IMR-90 (cell line): ENCODE results near the gene TUSC2. TPM values are rescaled to one million over a fixed set of nuclear protein-coding genes. Genes with fewer than 3 reads are reported as not detected.

Source experiments
- ATAC-seq: fragments of 200-7000 bp; cut with Tn5 transposase; 2 replicates; pipeline ENCODE4 v1.9.1; 2020; ENCODE audit warnings: low read depth, mild to moderate bottlenecking, moderate library complexity
- BruUV-seq: library from RNA; stranded (reverse); fragments of 400-500 nt; replicated peaks from 2 replicates; lab custom pipeline; 2021; lab: Mats Ljungman, UMichigan
- CTCF ChIA-PET: fragments of 300-600 bp; formaldehyde crosslinking; extraction: SDS; loops from one replicate; lab custom pipeline; 2021; ENCODE audit warnings: antibody characterized with exemption; lab: Yijun Ruan, JAX
- POLR2A ChIA-PET: fragments of 300-600 bp; sonication (Branson Sonifier 250); formaldehyde crosslinking; loops from one replicate; lab custom pipeline; 2022; ENCODE audit warnings: antibody characterized with exemption; ENCODE audit not compliant: unreplicated experiment; lab: Charles Lee
- DNase-seq: peaks from one replicate; pipeline ENCODE4 v3.0.0; 2013
- H2AFZ ChIP-seq: replicated peaks from 2 replicates; pipeline ENCODE3; 2013; ENCODE audit warnings: low read length, mild to moderate bottlenecking; ENCODE audit not compliant: poor library complexity
- H2AK5ac ChIP-seq: 2 replicates; pipeline ENCODE4 v1.6.1; 2013; ENCODE audit warnings: low read depth, low read length, inconsistent platforms
- H2AK9ac ChIP-seq: replicated peaks from 2 replicates; pipeline ENCODE3; 2013; ENCODE audit warnings: mild to moderate bottlenecking, low read depth, low read length, moderate library complexity; ENCODE audit not compliant: poor library complexity
- H2BK120ac ChIP-seq: 2 replicates; pipeline ENCODE4 v1.6.1; 2013; ENCODE audit warnings: low read depth, low read length, inconsistent platforms
- H2BK15ac ChIP-seq: 3 replicates; pipeline ENCODE4 v1.6.1; 2013; ENCODE audit warnings: low read depth, low read length, inconsistent platforms
- H2BK20ac ChIP-seq: 2 replicates; pipeline ENCODE4 v1.6.1; 2013; ENCODE audit warnings: low read depth, mild to moderate bottlenecking, inconsistent platforms, low read length, moderate library complexity
- H2BK5ac ChIP-seq: 2 replicates; pipeline ENCODE4 v1.6.1; 2013; ENCODE audit warnings: mild to moderate bottlenecking, low read depth, low read length, inconsistent platforms; ENCODE audit not compliant: poor library complexity, severe bottlenecking
- H3K14ac ChIP-seq: replicated peaks from 2 replicates; pipeline ENCODE4 v1.6.1; 2013; ENCODE audit warnings: low read depth, low read length, inconsistent platforms
- H3K18ac ChIP-seq: 2 replicates; pipeline ENCODE4 v1.6.1; 2013; ENCODE audit warnings: low read depth, low read length, control low read depth
- H3K23ac ChIP-seq: 2 replicates; pipeline ENCODE4 v1.6.1; 2013; ENCODE audit warnings: low read depth, low read length, inconsistent platforms
- H3K27ac ChIP-seq: 2 replicates; pipeline ENCODE4 v1.5.1; 2013; ENCODE audit warnings: mild to moderate bottlenecking, control low read depth, low read length; ENCODE audit not compliant: insufficient read depth
- H3K27me3 ChIP-seq: 2 replicates; pipeline ENCODE4 v1.6.1; 2013; ENCODE audit warnings: low read length; ENCODE audit not compliant: control insufficient read depth, insufficient read depth
- H3K36me3 ChIP-seq: 2 replicates; pipeline ENCODE4 v1.6.1; 2013; ENCODE audit warnings: low read length, mixed read lengths; ENCODE audit not compliant: control insufficient read depth, insufficient read depth
- H3K4ac ChIP-seq: 2 replicates; pipeline ENCODE4 v1.6.1; 2013; ENCODE audit warnings: low read depth, low read length, inconsistent platforms
- H3K4me1 ChIP-seq: 2 replicates; pipeline ENCODE4 v1.6.1; 2013; ENCODE audit warnings: low read length, mixed read lengths; ENCODE audit not compliant: control insufficient read depth, insufficient read depth
- H3K4me2 ChIP-seq: 2 replicates; pipeline ENCODE4 v1.6.1; 2013; ENCODE audit warnings: low read depth, mild to moderate bottlenecking, control low read depth, low read length, moderate library complexity
- H3K4me3 ChIP-seq: 2 replicates; pipeline ENCODE4 v1.5.1; 2013; ENCODE audit warnings: low read depth, mild to moderate bottlenecking, control low read depth, low read length, moderate library complexity; ENCODE audit not compliant: insufficient read depth
- H3K56ac ChIP-seq: 2 replicates; pipeline ENCODE4 v1.6.1; 2013; ENCODE audit warnings: low read length, inconsistent platforms; ENCODE audit not compliant: insufficient read depth; ENCODE audit errors: extremely low read depth
- H3K79me1 ChIP-seq, 2 experiments: 2 replicates each; pipeline ENCODE4 v1.6.1; 2013; ENCODE audit warnings: low read length in 2 of 2, inconsistent platforms in 1 of 2, low read depth in 1 of 2
- H3K9ac ChIP-seq: 2 replicates; pipeline ENCODE4 v1.6.1; 2013; ENCODE audit warnings: low read depth, low read length, control low read depth
- H3K9me1 ChIP-seq: 2 replicates; pipeline ENCODE4 v1.6.1; 2013; ENCODE audit warnings: low read length, inconsistent platforms; ENCODE audit not compliant: insufficient read depth
- H3K9me3 ChIP-seq: 2 replicates; pipeline ENCODE4 v1.6.1; 2013; ENCODE audit warnings: low read length; ENCODE audit not compliant: control insufficient read depth, insufficient read depth
- H4K20me1 ChIP-seq: 2 replicates; pipeline ENCODE4 v1.6.1; 2013; ENCODE audit warnings: low read length, inconsistent platforms; ENCODE audit not compliant: insufficient read depth
- H4K5ac ChIP-seq: 2 replicates; pipeline ENCODE4 v1.6.1; 2013; ENCODE audit warnings: mild to moderate bottlenecking, low read depth, low read length, control low read depth
- H4K8ac ChIP-seq, 2 experiments: 2 replicates each; pipeline ENCODE4 v1.6.1; 2013; ENCODE audit warnings: low read depth in 2 of 2, low read length in 2 of 2, control low read depth in 1 of 2, inconsistent platforms in 1 of 2
- H4K91ac ChIP-seq: 2 replicates; pipeline ENCODE4 v1.6.1; 2013; ENCODE audit warnings: low read depth, low read length, inconsistent platforms; ENCODE audit not compliant: insufficient read depth
- BHLHE40 ChIP-seq: fragments of 150-350 bp; IDR thresholded peaks from 2 replicates; pipeline ENCODE4 v1.6.1; 2016; ENCODE audit warnings: mild to moderate bottlenecking, low read depth, low read length
- CHD1 ChIP-seq: IDR thresholded peaks from 2 replicates; pipeline ENCODE4 v1.6.1; 2012; ENCODE audit warnings: low read depth, low read length, improper control_type of control experiment
- ELK1 ChIP-seq: fragments of 150-350 bp; IDR thresholded peaks from 2 replicates; pipeline ENCODE4 v1.6.1; 2016; ENCODE audit warnings: low read depth, mild to moderate bottlenecking, low read length, moderate library complexity, borderline replicate concordance
- FOS ChIP-seq: fragments of 150-350 bp; IDR thresholded peaks from 2 replicates; pipeline ENCODE4 v1.6.1; 2016; ENCODE audit warnings: low read depth, low read length
- RFX5 ChIP-seq: IDR thresholded peaks from 2 replicates; pipeline ENCODE4 v1.8.0; 2012; ENCODE audit warnings: low read depth, mild to moderate bottlenecking, low read length, moderate library complexity
- whole genome bisulfite sequencing, 2 experiments: methylation state at CpG; one replicate each; pipeline versions ENCODE4 v1.1.5 to v1.1.7; 2013; ENCODE audit warnings: missing lambda C conversion rate in 2 of 2; ENCODE audit not compliant: insufficient read length in 1 of 2; ENCODE audit errors: extremely low coverage in 2 of 2; 5-methylcytosine and 5-hydroxymethylcytosine counted together
- dilution Hi-C: fragments of 300-500 bp; cut with HindIII; formaldehyde crosslinking; loops from one replicate; pipeline ENCODE4 v1.14.3; 2018; ENCODE audit warnings: low sequenced_read_pairs; ENCODE audit not compliant: unreplicated experiment
- in situ Hi-C: fragments of 300-500 bp; cut with MboI; formaldehyde crosslinking; loops from 3 replicates; pipeline ENCODE4 v1.14.3; 2019; ENCODE audit warnings: low sequenced_read_pairs, inconsistent platforms, mixed read lengths
- intact Hi-C: fragments of 100-400 bp; cut with micrococcal nuclease; formaldehyde crosslinking; loops from 2 replicates; pipeline ENCODE4 v1.10.0; 2022
- polyA plus RNA-seq, 3 experiments: library from polyadenylated mRNA; depleted of rRNA; stranded (reverse); fragments of >200 nt; gene quantifications; 2 replicates each; pipeline ENCODE4 v1.2.3, GENCODE V29; 2012; ENCODE audit warnings: low replicate concordance in 1 of 3
- total RNA-seq: library from RNA; depleted of rRNA; stranded (reverse); fragments of >200 nt; gene quantifications from 2 replicates; pipeline ENCODE4 v1.2.3, GENCODE V29; 2012

TUSC2 gene
- total and polyA plus RNA-seq, 2 of the 4 experiments (the other 2 are of a cell fraction), result 13.4 to 24.0 TPM

- TF ChIP-seq RFX5, result no peak
Measured at GRCh38 chr3:50342813-50343633, 15.0 kb upstream of the TUSC2 start (continued).

GRCh38 chr3:50341996-50342650 is 14.1 kb upstream of the TUSC2 start:
- H3K36me3 ChIP-seq, result no peaks in the 10 kb centered on the region
- H3K9ac ChIP-seq, result no peak overlapping the region
- CTCF ChIA-PET, result no interaction called here
- no peak overlapping the region for H3K56ac ChIP-seq
- intact Hi-C loops, result no loop called here
- 83% methylated on average over 6 of the region's 13 CpGs; no CpG with 5 or more reads in 1 of the 2 experiments for WGBS, 2 experiments
- TF ChIP-seq BHLHE40 (no peak), ELK1 (no peak), CHD1 (no peak), FOS (no peak)
- no peak overlapping the region for H4K5ac ChIP-seq
- no peaks in the 10 kb centered on the region for H3K9me3 ChIP-seq
- H2BK20ac ChIP-seq, result no peak overlapping the region
- H2BK15ac ChIP-seq, result no peak overlapping the region
- peak overlapping the region; percentile 23 for H2AK9ac ChIP-seq
- ATAC-seq (no peak), DNase-seq (no peak)
- H2BK5ac ChIP-seq, result no peak overlapping the region
- POLR2A ChIA-PET, result no interaction called here
- no peak overlapping the region for H3K4me3 ChIP-seq
- H3K79me1 ChIP-seq, result peaks cover 6 to 31% of the 10 kb centered on the region in 2 experiments; a peak in 3 of 4 replicates
- no peak overlapping the region for H3K23ac ChIP-seq
- H2BK120ac ChIP-seq, result no peak overlapping the region
- H3K18ac ChIP-seq, result no peak overlapping the region
- H2AFZ ChIP-seq, result peak overlapping the region; percentile 39
- dilution Hi-C loops, result no loop called here
- no peak overlapping the region for H3K27ac ChIP-seq
- H4K8ac ChIP-seq, result no peak overlapping the region
- H3K4me2 ChIP-seq, result no peak overlapping the region
- H2AK5ac ChIP-seq, result no peak overlapping the region
- no TSS peak for BruUV-seq
- H4K91ac ChIP-seq, result no peak overlapping the region
- H4K20me1 ChIP-seq, result peaks cover 2% of the 10 kb centered on the region; the same call in 1 of the 2 replicates
- H3K9me1 ChIP-seq, result peaks cover 11% of the 10 kb centered on the region
- peaks cover 18% of the 10 kb centered on the region for H3K4me1 ChIP-seq
- no peak overlapping the region for H3K4ac ChIP-seq
- H3K14ac ChIP-seq, result no peak overlapping the region
- in situ Hi-C loops, result loop anchor here (25.0 kb wide), 3 partner anchors 1045 to 1820 kb away; partner anchors contain the start of genes ABHD14B, GPR62, MANF and PCBP4
- H3K27me3 ChIP-seq, result no peaks in the 10 kb centered on the region
